SKM-1 treated with dmso at 0.1 percent for 144 hours (cell line): ENCODE data around the gene INHBB.
"Not testable (repeated sequence)": the region's sequence is repeated elsewhere in the genome, so short reads cannot be mapped to it uniquely, and the experiment has no call there.

Source experiments
- DNase-seq: peaks from one replicate; lab custom pipeline; 2025; ENCODE audit not compliant: unreplicated experiment; lab: John Stamatoyannopoulos, UW

The INHBB gene

GRCh38 chr2:120346026-120346666 lies at the start of gene INHBB:
Gene INHBB, plus strand, starts transcription at chr2:120346136. Its CDS starts 53 bp downstream, at chr2:120346189.
- DNase-seq, result no peak

- DNase-seq, result no peak
Observed at GRCh38 chr2:120298173-120298835, 47.6 kb upstream of the INHBB start.

- no peak for DNase-seq
Observed at GRCh38 chr2:120299004-120299403, 46.9 kb upstream of the INHBB start.

DNA sequence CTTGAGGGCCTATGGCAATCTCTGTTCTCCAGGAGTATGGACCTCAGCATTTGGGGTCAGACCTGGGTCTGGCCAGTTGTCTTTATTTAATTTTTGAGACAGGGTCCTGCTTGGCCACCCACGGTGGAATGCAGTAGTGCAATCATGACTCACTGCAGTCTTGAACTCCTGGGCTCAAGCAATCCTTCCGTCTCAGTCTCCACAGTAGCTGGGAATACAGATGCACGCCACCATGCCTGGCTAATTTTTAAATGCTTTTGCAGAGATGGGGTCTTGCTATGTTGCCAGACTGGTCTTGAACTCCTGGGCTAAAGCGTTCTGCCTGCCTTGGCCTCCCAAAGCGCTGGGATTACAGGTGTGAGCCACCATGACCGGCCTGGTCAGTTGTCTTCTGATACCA lies 46.4 kb upstream of the INHBB start:
- no peak for DNase-seq

DNA sequence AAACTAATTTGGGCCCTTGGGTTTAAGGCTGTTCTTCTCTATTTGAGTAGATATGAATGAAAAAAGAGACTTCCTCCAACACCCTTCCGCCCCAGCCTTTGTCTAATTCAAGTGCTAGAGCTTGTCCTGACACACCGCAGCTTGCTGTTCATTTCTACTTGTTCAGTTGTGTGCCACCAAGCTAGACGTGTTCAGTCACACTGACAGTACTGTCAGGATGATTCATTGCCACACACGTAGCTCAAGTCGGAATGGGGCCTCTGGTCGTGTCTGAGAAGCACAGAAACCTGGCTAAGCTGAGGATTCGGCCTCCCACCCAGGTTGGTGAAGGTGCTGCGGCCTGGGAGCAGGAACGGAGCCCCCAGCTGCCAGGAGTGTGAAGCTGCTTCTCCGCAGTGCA lies 45.6 kb upstream of the INHBB start:
- DNase-seq, result no peak

GRCh38 chr2:120301284-120301683 lies 44.7 kb upstream of the INHBB start:
- no peak for DNase-seq

DNA sequence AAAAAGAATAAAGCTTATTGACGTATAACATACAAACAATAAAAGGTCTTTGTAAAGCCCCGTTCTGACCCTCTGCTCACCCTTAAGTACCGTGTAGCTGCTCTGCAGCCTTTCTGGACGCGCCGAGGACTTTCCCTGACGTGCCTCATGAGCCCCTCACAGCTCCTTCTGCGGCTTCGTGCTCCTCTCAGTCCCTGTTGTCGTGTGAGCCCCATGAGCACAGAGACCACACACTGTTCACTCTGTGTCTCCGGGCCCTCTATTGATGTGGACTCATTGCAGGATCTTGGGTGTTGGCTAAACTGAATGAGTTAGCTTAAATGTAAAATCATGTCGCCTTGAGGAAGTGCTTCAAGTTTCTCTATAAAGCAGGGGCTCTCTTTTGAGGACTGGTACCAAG lies 43.6 kb upstream of the INHBB start:
- DNase-seq, result no peak

- DNase-seq, result no peak
Observed at GRCh38 chr2:120303177-120303576, 42.8 kb upstream of the INHBB start.

GRCh38 chr2:120305296-120305695 lies 40.6 kb upstream of the INHBB start:
- no peak for DNase-seq

- DNase-seq, result peak; percentile 35
Observed at GRCh38 chr2:120305937-120306490, 39.9 kb upstream of the INHBB start.

- no peak for DNase-seq
Observed at GRCh38 chr2:120307482-120307881, 38.5 kb upstream of the INHBB start.

DNA sequence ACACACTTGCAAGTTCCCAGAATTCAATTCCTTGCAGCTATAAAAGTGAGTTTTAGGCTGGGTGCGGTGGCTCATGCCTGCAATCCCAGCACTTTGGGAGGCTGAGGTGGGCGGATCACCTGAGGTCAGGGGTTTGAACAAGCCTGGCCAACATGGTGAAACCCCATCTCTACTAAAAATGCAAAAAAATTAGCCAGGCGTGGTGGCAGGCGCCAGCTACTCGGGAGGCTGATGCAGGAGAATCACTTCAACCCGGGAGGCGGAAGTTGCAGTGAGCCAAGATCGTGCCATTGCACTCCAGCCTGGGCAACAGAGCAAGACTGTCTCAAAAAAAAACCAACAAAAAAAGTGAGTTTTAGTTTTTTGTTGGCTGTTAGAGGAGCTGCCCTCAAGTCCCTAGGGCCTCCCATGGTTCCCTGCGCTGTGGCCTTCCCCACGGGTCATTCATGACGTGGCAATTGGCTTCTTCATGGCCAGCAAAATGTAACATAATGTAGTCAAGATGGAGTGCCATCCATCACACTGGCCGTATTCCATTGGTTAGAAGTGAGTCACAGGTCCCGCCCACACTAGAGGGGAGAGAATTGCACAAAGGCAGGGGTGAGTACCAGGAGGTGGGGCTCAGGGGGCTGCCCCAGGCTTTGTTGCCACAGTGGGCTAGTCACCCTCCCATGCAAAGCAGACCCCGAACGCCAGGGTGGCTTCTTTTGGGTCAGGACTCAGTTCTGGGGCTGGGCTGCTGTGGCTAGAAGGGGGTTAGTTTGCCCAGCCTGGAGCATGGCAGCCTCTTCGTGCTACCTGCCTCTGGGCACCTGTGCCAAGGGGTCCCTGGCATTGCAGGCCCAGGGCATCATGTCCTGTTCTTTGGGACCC lies 37.7 kb upstream of the INHBB start:
- no peak for DNase-seq

- no peak for DNase-seq
Observed at GRCh38 chr2:120310136-120310535, 35.8 kb upstream of the INHBB start.

- DNase-seq, result not testable (repeated sequence)
Observed at GRCh38 chr2:120310841-120311240, 35.1 kb upstream of the INHBB start.

DNA sequence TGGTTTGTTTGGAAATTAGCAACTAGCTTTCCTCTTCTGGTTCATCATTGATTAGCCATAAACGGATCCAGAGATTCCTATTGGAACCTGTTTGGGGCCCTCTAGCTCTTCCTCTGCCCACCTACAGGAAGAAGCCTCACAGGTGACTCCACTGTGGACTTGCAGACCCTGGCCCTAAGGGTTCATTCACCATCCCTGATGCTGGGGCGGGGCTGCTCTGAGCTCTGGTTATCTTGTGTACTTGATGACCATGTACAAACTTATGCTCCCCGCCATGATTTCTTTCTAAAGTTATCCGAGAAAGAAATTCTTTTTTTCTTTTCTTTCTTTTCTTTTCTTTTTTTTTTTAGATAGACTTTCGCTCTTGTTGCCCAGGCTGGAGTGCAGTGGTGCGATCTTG lies 33.9 kb upstream of the INHBB start:
- no peak for DNase-seq

- peak; percentile 57 for DNase-seq
Observed at GRCh38 chr2:120312860-120313694, 32.9 kb upstream of the INHBB start.

GRCh38 chr2:120313695-120314615 lies 32.0 kb upstream of the INHBB start:
- DNase-seq, result no peak

DNA sequence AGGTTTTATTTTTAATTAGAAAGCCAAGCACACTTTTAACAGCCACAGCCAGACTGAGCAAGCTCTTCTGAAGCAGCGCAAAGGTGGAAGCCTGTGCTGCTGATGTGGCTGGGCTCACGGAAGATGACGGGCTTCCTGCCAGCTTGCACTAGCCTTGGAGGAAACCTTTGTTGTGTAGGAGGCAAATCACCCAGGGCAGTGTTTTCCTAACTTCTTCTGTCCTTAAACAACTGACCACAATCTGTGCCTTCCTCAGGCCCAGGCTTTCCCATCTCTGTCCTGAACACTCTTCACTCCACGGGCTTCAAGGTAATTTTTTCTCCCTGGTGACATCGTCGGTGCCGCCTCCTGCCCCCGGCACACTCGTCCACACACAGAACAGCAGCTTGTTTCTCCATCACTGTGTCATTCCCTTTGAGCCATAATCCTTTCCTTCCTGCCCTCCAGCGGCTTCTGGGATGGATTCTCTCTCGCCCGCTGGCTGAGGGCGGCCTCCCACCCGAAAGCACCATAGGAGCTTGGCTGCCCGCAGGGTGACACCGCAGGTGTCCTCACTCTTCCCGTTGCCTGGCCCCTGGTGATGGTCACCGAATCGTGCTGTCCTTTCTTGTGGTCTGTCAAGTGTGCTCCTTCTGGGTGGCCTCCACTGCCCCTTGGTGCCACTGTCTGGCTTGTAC lies 31.1 kb upstream of the INHBB start:
- DNase-seq, result no peak

DNA sequence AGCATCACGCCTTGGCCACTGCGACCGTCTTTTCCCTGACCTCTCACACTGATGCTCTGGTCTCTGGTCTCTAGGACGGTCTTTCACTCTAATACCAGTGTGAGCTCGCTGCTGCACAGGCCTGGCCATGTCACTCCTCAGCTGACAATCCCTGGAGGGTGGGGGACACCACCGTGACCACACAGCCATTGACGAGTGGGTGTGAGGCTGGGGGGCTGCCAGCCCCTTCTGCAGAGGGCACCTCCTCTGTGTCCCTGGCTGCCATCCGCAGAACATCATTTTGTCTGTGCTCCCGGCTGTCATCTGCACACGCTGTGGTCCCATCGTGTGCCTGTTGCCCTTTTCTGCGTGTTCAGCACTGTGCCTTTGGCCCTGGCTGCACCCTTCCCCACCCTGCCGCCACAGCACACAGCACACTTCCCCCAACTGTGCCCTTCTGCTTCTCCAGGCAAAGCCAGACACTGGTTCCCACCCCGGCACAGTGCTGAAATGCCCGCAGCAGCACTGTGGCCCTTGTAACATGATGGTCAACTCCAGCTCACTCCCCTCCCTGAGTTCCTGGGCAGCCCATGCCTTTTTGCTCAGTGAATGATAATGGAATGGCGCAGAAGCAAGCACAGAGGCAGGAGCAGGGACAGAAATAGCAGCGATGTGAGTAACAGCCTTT lies 30.4 kb upstream of the INHBB start:
- no peak for DNase-seq
